ENCODE measurements around the gene FNDC7.

DNA sequence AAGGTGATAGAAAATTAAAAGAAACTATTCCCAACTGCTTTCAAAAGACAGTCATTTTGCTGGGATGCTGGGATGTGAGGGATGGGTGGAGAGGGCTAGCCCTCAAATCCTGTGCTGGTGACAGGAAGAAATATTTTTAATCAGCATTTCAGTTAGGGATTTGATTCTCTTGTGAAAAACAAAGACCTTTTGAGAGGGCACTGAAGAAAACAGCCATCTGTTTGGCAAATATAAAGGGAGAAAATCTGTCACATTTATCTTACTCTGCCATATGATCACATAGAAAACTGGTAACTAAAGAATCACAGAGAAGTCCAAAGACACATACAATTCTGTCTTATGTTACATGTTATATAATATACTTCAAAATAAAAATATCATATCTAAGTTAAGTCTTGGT lies 46.1 kb downstream of the FNDC7 start:
- TF ChIP-seq, protein P1, sequence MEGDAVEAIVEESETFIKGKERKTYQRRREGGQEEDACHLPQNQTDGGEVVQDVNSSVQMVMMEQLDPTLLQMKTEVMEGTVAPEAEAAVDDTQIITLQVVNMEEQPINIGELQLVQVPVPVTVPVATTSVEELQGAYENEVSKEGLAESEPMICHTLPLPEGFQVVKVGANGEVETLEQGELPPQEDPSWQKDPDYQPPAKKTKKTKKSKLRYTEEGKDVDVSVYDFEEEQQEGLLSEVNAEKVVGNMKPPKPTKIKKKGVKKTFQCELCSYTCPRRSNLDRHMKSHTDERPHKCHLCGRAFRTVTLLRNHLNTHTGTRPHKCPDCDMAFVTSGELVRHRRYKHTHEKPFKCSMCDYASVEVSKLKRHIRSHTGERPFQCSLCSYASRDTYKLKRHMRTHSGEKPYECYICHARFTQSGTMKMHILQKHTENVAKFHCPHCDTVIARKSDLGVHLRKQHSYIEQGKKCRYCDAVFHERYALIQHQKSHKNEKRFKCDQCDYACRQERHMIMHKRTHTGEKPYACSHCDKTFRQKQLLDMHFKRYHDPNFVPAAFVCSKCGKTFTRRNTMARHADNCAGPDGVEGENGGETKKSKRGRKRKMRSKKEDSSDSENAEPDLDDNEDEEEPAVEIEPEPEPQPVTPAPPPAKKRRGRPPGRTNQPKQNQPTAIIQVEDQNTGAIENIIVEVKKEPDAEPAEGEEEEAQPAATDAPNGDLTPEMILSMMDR (IDR thresholded peaks at IDR 0.05) = no peak
- TF ChIP-seq POLR2A (IDR thresholded peaks at IDR 0.05) = no peak
